K562 (cell line): ENCODE results near the gene OOEP. TPM values are rescaled to one million over a fixed set of nuclear protein-coding genes. Genes with fewer than 3 reads are reported as not detected.

ENCODE experiments used
- ATAC-seq: fragments of 200-7000 bp; cut with Tn5 transposase; 3 replicates; pipeline ENCODE4 v1.9.1; 2020; ENCODE audit warnings: moderate library complexity
- BruUV-seq: library from RNA; stranded (reverse); fragments of 400-500 nt; replicated peaks from 2 replicates; lab custom pipeline; 2021; lab: Mats Ljungman, UMichigan
- CTCF ChIA-PET: fragments of 300-600 bp; formaldehyde crosslinking; extraction: SDS; loops from one replicate; lab custom pipeline; 2021; ENCODE audit warnings: low intra/inter-chr PET ratio; lab: Yijun Ruan, JAX
- POLR2A ChIA-PET: fragments of 300-600, 350-650 bp; sonication (Branson Sonifier 250); formaldehyde crosslinking; extraction: SDS; loops from one replicate; lab custom pipeline; 2021; ENCODE audit warnings: antibody characterized with exemption, inconsistent platforms; lab: Yijun Ruan, JAX
- DNase-seq, 4 experiments: peaks; one replicate each; pipeline versions ENCODE4 v3.0.0 to v3.0.0-alpha.2; 2011 to 2018; ENCODE audit warnings: low spot score in 3 of 4, mixed read lengths in 3 of 4; ENCODE audit errors: extremely low read depth in 1 of 4
- FAIRE-seq: peaks from 2 replicates; lab custom pipeline; 2011; peaks lifted over from hg19 to GRCh38; lab: Jason Lieb, UNC
- H2AFZ ChIP-seq: 2 replicates; pipeline ENCODE4 v1.6.0; 2011; ENCODE audit warnings: low read depth, low read length, control low read depth, inconsistent platforms
- H3K27ac ChIP-seq: fragments of 200-600 bp; 3 replicates; pipeline ENCODE4 v1.8.0; 2011; ENCODE audit warnings: low read depth, mild to moderate bottlenecking, control low read depth, inconsistent platforms, low read length, moderate library complexity, mixed read lengths; ENCODE audit errors: extremely low read depth
- H3K27me3 ChIP-seq, 2 experiments: fragments of 300-600 bp in 1 of 2; 2 replicates in 1 of 2; 3 replicates in 1 of 2; pipeline versions ENCODE4 v1.6.0 to v1.8.0; 2011; ENCODE audit warnings: inconsistent platforms in 2 of 2, low read length in 2 of 2, mild to moderate bottlenecking in 1 of 2, mixed read lengths in 1 of 2, moderate library complexity in 1 of 2; ENCODE audit not compliant: control insufficient read depth in 2 of 2, insufficient read depth in 2 of 2
- H3K36me3 ChIP-seq: fragments of 300-600 bp; 3 replicates; pipeline ENCODE4 v1.8.0; 2011; ENCODE audit warnings: mild to moderate bottlenecking, low read length, inconsistent platforms; ENCODE audit not compliant: control insufficient read depth, insufficient read depth
- H3K4me1 ChIP-seq, 2 experiments: fragments of 200-600 bp in 1 of 2; replicated peaks in 1 of 2; 2 replicates in 1 of 2; 3 replicates in 1 of 2; pipeline versions ENCODE4 v1.5.1 to v1.8.0; 2011; ENCODE audit warnings: inconsistent platforms in 2 of 2, low read length in 2 of 2, mild to moderate bottlenecking in 1 of 2, mixed read lengths in 1 of 2, moderate library complexity in 1 of 2; ENCODE audit not compliant: control insufficient read depth in 2 of 2, insufficient read depth in 2 of 2
- H3K4me2 ChIP-seq: 2 replicates; pipeline ENCODE4 v1.6.1; 2011; ENCODE audit warnings: low read length, control low read depth, inconsistent platforms, mixed read lengths; ENCODE audit not compliant: insufficient read depth
- H3K4me3 ChIP-seq: fragments of 200-600 bp; sonication (generic), shearing (Covaris generic); 2 replicates; pipeline ENCODE4 v1.5.1; 2016; ENCODE audit warnings: control low read depth, inconsistent platforms
- H3K79me2 ChIP-seq: fragments of 200-600 bp; 3 replicates; pipeline ENCODE4 v1.8.0; 2011; ENCODE audit warnings: low read length, inconsistent platforms; ENCODE audit not compliant: control insufficient read depth, insufficient read depth
- H3K9ac ChIP-seq, 2 experiments: 2 replicates each; pipeline versions ENCODE4 v1.6.0 to v1.6.1; 2011; ENCODE audit warnings: low read depth in 2 of 2, low read length in 2 of 2, control low read depth in 1 of 2, inconsistent platforms in 1 of 2, mild to moderate bottlenecking in 1 of 2, mixed read lengths in 1 of 2; ENCODE audit not compliant: insufficient read depth in 1 of 2
- H3K9me1 ChIP-seq: one replicate; pipeline ENCODE4 v1.6.0; 2011; ENCODE audit warnings: inconsistent platforms, mild to moderate bottlenecking, low read length, moderate library complexity; ENCODE audit not compliant: control insufficient read depth, insufficient read depth
- H3K9me3 ChIP-seq: replicated peaks from 2 replicates; pipeline ENCODE4 v1.5.1; 2011; ENCODE audit warnings: low read depth, low read length, inconsistent platforms; ENCODE audit not compliant: control insufficient read depth, insufficient read depth
- H4K20me1 ChIP-seq: replicated peaks from 2 replicates; pipeline ENCODE4 v1.6.1; 2011; ENCODE audit warnings: low read length, inconsistent platforms, mixed read lengths; ENCODE audit not compliant: control insufficient read depth, insufficient read depth
- DACH1 ChIP-seq: fragments of 450-650 bp; IDR thresholded peaks from 2 replicates; pipeline ENCODE4 v1.6.1; 2018; ENCODE audit not compliant: partially characterized antibody
- WGBS: fragments of 100-300 bp; shearing (Covaris generic); methylation state at CpG from one replicate; pipeline ENCODE4 v1.1.6; 2016; ENCODE audit warnings: low coverage, mixed read lengths; ENCODE audit not compliant: insufficient coverage; ENCODE audit errors: missing lambda C conversion rate; 5-methylcytosine and 5-hydroxymethylcytosine counted together
- in situ Hi-C: fragments of 300-500 bp; cut with MboI; formaldehyde crosslinking; loops from 4 replicates; pipeline ENCODE4 v1.15.0; 2018; ENCODE audit warnings: inconsistent platforms, mixed read lengths
- intact Hi-C: fragments of 100-400 bp; cut with micrococcal nuclease; formaldehyde crosslinking; loops from 2 replicates; pipeline ENCODE4 v1.14.2; 2022
- polyA plus RNA-seq, 8 experiments: library from polyadenylated mRNA; depleted of rRNA in 4 of 8; stranded (reverse) in 5 of 8; unstranded in 3 of 8; fragments of >200 nt; fragmentation: Nextera tagmentation in 2 of 8; fragmentation: Illumina TruSeq in 1 of 8; extraction: Ambion mirVana in 2 of 8; extraction: Trizol in 1 of 8; gene quantifications; 2 replicates each; pipeline versions ENCODE4 v1.2.1 to v1.2.3, GENCODE V29; 2011 to 2014; ENCODE audit warnings: inconsistent platforms in 1 of 8, missing spikeins in 1 of 8
- total RNA-seq, 7 experiments: library from RNA; depleted of rRNA in 6 of 7; stranded (reverse); fragments of >200 nt in 6 of 7; fragmentation: Illumina TruSeq in 2 of 7; extraction: Trizol in 2 of 7; gene quantifications; 2 replicates each; pipeline versions ENCODE4 v1.2.1 to v1.2.3, GENCODE V29; 2011 to 2021; ENCODE audit warnings: low replicate concordance in 1 of 7
- TF ChIP-seq, protein P1 (sequence below): fragments of 250-450 bp; sonication (Bioruptor Pico); IDR thresholded peaks from 2 replicates; pipeline ENCODE4 v1.5.1; 2021; ENCODE audit warnings: mild to moderate bottlenecking
- TF ChIP-seq, protein P2 (sequence below): sonication (generic); formaldehyde crosslinking; IDR thresholded peaks from 2 replicates; pipeline ENCODE4 v1.8.1; 2023; ENCODE audit warnings: mild to moderate bottlenecking, missing genetic modification reagents
- TF ChIP-seq, protein P3 (sequence below): sonication (generic); formaldehyde crosslinking; IDR thresholded peaks from 2 replicates; pipeline ENCODE4 v1.8.0; 2022; ENCODE audit warnings: mild to moderate bottlenecking, missing genetic modification reagents, borderline replicate concordance

OOEP gene
- total and polyA plus RNA-seq, 9 of the 15 experiments (the other 6 are each of a cell fraction or from before 2014, with no cell fraction given) = not detected

DNA sequence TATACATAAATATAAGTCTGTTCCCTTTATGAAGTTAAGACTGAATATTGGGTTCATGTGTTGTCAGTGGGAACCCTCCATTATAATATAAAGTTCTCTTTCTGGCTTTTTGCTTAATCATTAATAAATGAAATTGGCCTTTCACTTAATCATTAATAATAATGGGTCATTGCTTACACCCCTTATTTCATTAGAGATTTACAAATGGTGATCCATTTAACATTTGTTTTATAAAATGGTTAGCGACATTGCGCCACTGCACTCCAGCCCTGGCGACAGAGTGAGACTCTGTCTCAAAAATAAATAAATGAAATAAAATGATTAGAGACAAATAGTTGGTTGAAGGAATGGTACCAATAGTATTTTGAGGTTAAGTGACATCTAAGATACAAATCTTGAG, 43.4 kb upstream of the OOEP start:
- in situ Hi-C loops (no loop called here), intact Hi-C loops (no loop called here)
- no TSS peak for BruUV-seq
- no peak for FAIRE-seq
- Histone ChIP-seq H4K20me1 (no peaks in the 10 kb centered on the region), H3K27me3 (no peaks in the 10 kb centered on the region), H3K79me2 (no peaks in the 10 kb centered on the region), H3K4me1 (peaks cover 2 to 8% of the 10 kb centered on the region in 2 experiments; a peak in 3 of 5 replicates), H3K9me3 (no peaks in the 10 kb centered on the region), H3K4me2 (no peak overlapping the region), H2AFZ (no peak overlapping the region; the same call in 1 of the 2 replicates), H3K9ac (no peak overlapping the region)
- no peak for DNase-seq
- ChIA-PET CTCF (no interaction called here), POLR2A (interaction anchor here (0.9 kb wide), 1 partner anchor 24 kb away, joined by 3 read pairs; no protein-coding TSS in a partner anchor)
- ATAC-seq = no peak
- TF ChIP-seq, protein P1, sequence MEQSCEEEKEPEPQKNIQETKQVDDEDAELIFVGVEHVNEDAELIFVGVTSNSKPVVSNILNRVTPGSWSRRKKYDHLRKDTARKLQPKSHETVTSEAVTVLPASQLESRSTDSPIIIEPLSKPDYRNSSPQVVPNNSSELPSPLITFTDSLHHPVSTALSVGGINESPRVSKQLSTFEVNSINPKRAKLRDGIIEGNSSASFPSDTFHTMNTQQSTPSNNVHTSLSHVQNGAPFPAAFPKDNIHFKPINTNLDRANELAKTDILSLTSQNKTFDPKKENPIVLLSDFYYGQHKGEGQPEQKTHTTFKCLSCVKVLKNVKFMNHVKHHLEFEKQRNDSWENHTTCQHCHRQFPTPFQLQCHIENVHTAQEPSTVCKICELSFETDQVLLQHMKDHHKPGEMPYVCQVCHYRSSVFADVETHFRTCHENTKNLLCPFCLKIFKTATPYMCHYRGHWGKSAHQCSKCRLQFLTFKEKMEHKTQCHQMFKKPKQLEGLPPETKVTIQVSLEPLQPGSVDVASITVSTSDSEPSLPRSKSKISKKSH (CRISPR knock-in tag) = no peak
- TF ChIP-seq, protein P2, sequence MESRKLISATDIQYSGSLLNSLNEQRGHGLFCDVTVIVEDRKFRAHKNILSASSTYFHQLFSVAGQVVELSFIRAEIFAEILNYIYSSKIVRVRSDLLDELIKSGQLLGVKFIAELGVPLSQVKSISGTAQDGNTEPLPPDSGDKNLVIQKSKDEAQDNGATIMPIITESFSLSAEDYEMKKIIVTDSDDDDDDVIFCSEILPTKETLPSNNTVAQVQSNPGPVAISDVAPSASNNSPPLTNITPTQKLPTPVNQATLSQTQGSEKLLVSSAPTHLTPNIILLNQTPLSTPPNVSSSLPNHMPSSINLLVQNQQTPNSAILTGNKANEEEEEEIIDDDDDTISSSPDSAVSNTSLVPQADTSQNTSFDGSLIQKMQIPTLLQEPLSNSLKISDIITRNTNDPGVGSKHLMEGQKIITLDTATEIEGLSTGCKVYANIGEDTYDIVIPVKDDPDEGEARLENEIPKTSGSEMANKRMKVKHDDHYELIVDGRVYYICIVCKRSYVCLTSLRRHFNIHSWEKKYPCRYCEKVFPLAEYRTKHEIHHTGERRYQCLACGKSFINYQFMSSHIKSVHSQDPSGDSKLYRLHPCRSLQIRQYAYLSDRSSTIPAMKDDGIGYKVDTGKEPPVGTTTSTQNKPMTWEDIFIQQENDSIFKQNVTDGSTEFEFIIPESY (CRISPR knock-in tag) = peak; percentile 64
- peak; percentile 68 for TF ChIP-seq DACH1
- TF ChIP-seq, protein P3, sequence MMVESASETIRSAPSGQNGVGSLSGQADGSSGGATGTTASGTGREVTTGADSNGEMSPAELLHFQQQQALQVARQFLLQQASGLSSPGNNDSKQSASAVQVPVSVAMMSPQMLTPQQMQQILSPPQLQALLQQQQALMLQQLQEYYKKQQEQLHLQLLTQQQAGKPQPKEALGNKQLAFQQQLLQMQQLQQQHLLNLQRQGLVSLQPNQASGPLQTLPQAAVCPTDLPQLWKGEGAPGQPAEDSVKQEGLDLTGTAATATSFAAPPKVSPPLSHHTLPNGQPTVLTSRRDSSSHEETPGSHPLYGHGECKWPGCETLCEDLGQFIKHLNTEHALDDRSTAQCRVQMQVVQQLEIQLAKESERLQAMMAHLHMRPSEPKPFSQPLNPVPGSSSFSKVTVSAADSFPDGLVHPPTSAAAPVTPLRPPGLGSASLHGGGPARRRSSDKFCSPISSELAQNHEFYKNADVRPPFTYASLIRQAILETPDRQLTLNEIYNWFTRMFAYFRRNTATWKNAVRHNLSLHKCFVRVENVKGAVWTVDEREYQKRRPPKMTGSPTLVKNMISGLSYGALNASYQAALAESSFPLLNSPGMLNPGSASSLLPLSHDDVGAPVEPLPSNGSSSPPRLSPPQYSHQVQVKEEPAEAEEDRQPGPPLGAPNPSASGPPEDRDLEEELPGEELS (CRISPR knock-in tag) = 0 out of 2 replicates have a peak, but pooled peaks have one; percentile 21
- TF ChIP-seq, all 486 proteins: peak for 3
- H3K27ac ChIP-seq = no peak overlapping the region
- H3K36me3 ChIP-seq = no peaks in the 10 kb centered on the region
- WGBS = 90% methylated on average over 3 of the region's 3 CpGs
- no peak overlapping the region for H3K4me3 ChIP-seq
- H3K9me1 ChIP-seq = no peaks in the 10 kb centered on the region
